Tibial nerve (tissue), 4 donors: Measurements from ENCODE around the gene NIT1.

ENCODE experiments used
- CTCF ChIP-seq, 5 experiments: fragments of 200-600 bp in 3 of 5; fragments of 450-650 bp in 2 of 5; sonication (generic) in 3 of 5; IDR thresholded peaks; one replicate each; pipeline ENCODE4 v1.5.1; 2016 to 2019; ENCODE audit warnings: antibody characterized with exemption in 5 of 5, mild to moderate bottlenecking in 3 of 5, moderate library complexity in 2 of 5
- EP300 ChIP-seq, 2 donors: sonication (generic); formaldehyde crosslinking; IDR thresholded peaks; one replicate each; pipeline ENCODE4 v1.6.1; 2017; ENCODE audit warnings: antibody characterized with exemption in 2 of 2, mild to moderate bottlenecking in 1 of 2
- POLR2A ChIP-seq, 2 donors: fragments of 450-650 bp; IDR thresholded peaks; one replicate each; pipeline ENCODE4 v1.6.1; 2017; ENCODE audit warnings: antibody characterized with exemption in 2 of 2, mild to moderate bottlenecking in 2 of 2, moderate library complexity in 2 of 2

- TF ChIP-seq CTCF (IDR thresholded peaks at IDR 0.05) = no peak
- no peak for TF ChIP-seq POLR2A (IDR thresholded peaks at IDR 0.05)
- no peak for TF ChIP-seq EP300 (IDR thresholded peaks at IDR 0.05)
These were observed 48.7 kb upstream of the NIT1 start for GRCh38 chr1:161069241-161069640.
